ENCODE results near the gene PTPRG. TPM values are rescaled to one million over a fixed set of nuclear protein-coding genes. Genes with fewer than 3 reads are reported as not detected.

PTPRG gene
- polyA plus RNA-seq, 10 donors, result 25.7 to 37.0 (median 33.0) TPM

DNA sequence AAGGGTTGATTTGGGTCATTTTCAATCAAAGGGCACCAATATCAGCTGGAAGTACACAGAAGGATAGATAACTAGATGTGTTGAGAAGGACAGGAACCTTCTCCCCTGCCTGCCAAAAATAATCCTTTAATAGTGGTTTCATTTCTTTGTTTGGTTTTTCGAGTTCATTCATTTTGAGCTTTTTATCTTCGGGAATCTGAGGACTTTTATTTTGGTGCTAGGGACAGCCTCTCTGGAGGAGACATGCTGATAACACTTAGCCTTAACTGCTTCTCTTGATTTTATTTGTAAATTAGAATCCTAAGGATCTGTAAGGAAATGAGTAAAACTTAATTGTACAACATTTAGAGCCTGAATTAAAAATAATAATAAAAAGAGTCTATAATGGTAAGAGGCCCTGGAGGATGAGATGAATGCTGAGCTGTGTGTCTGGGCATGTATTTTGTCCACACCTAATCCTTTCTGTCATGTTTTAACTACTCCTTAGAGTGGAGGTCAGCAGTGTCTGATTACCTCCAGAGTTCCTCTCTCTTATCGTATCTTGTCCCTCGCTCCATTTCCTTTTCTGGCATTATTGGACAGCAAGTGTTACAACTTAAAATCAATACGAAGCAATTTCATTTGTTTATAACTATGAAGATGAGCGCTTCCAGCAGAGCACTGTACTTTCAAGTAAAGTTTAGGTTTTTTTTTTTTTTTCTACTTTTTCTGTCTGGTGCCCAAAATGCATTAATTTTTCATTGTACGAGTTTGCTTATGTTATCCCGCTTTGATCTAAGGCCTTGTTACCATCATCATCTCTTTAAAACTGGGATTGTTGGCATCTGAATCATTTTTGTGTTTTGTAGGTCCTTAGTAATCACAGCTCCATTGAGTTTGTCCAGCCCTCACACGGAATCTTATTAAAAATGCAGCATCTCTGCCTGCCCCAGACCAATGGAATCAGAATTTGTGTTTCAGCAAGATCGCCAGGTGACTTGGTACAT is 22.8 kb downstream of the PTPRG start:
- no peak for DNase-seq

DNA sequence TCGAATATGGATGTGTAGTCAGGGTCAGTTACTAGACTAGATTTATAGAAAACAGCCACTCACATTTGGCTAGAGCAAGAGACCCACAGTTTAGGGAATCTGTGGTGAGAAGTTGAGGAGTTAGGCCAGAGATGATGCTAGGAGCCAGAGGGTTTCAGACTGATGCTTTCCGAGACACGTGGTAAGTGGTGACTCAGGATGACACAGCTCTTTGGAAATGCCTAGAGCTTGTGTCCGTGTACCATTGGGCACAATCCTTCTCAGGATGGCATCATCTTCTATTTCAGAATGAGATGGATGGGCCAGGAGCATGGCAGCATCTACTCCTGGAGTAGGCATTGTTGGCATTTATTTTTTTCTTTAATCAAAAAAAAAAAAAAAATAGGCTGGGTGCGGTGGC is 28.5 kb downstream of the PTPRG start:
- DNase-seq, result no peak

DNA sequence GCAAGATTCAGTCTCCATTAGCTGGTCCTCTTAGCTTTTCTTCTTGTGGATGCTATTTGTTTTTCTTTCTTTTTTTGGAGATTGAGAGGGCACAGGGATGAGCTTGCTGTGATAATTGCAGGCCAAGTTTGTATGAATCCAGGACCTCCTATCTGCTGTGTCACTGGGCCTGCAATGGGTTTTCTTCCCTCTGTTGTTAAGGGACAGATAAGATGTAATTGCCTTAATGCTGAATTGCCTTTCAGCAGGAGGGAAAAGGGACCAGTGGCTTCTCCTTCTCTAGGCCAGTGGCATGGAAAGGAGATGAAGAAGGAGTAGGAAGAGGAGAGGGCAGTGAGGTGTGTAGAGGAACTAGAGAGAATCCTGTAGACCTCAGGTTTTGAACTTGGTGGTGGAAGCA is 29.9 kb downstream of the PTPRG start:
- no peak for DNase-seq

DNA sequence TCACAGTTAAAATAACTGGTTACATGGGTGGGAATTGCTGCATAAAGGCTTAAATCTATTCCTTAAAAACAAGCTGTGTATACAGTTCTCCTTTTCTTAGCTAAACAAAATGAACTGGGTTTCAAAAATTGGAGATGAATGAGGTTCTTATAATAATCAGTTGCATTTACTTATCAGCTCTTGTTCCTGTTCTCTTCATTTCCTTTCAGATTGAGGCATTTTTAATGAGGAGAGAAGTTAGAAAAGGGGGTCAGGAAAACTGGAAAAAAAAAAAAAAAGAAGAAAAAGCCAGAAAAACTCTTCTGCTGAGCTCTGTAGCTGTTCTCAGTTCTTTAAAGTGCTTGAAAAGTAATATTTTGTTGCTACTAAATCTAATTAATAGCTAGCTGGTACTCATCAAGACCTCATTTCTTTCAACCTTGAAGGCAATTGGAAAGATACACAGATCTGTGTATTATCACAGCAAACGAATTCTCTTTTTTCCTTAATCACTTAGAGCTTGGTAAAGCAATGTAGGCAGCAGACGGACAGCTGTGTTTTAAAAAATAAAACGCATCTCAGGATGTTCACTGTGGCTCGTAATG is 32.2 kb downstream of the PTPRG start:
- no peak for DNase-seq

DNA sequence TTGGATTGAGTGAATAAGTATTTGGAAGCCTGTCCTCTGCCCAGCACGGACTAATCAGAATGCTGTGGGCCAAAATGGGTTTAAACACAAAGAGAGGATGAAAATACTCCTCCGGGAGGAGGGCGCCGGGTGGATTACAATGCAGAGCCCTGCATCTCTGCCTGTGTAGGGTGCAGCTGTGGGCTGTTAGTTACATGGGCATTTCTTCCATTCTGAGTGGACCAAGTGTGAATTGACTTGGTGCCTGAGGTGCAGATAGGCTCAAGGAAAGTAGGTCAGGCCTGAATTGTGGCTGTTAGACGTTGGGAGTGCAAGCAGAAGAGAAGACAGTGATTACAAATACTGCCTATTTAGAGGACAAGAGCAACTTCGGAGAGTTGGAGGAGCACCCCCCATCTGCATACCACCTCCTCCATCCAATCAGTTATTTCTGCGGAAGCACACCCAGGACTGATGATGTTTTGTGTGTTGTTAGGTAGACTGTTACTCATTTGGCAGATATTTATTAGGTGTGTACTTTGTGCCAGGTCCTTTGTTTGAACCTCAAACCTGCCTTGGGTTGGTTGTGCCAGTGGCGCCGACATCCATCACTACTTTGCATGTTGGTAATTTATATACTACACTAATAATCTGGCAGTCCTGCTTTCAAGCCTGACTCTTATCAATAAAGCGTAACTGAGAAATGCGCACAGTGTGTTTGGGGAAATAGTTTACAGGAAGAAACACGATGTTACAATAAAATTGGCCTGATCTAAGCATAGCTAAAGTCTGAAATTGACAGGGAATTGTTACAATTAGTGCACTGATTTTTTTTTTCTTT is 33.0 kb downstream of the PTPRG start:
- peak in 2 of 3 donors; percentile 29 to 59 for DNase-seq

DNA sequence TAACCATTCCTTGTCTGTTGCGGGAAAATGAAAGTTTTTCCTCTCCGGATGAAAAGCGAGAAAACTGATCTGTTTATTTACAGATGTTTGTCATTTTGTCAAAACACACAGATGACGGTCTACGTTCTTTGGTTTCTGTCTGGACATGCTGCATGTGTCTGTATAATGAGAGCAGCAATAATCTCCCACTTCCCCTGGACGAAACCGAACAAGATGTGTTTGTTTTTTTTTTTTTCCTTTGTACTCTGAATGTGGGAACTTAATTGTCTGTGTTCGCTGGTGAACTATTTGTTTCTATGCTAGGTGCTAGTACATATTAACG is 33.6 kb downstream of the PTPRG start:
- DNase-seq, result no peak

DNA sequence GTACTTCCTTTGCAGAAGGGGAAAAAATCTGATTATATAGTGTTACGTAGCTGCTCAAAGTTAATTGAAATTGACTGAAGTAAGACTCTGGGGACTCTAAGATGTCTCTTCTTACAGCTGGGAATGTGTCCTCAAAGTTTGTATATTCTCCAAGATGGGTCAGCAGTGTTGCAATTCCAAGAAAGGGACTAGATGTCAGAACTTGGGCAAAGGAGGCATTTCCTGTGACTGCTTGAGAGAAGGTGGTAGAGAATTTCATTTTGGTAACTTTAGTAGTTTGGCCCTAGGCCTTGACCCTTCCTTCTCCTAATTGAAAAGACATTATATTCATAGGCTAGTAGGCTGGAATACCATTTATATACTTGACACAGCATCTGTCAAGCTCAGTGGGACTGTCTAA is 33.9 kb downstream of the PTPRG start:
- DNase-seq, result no peak

DNA sequence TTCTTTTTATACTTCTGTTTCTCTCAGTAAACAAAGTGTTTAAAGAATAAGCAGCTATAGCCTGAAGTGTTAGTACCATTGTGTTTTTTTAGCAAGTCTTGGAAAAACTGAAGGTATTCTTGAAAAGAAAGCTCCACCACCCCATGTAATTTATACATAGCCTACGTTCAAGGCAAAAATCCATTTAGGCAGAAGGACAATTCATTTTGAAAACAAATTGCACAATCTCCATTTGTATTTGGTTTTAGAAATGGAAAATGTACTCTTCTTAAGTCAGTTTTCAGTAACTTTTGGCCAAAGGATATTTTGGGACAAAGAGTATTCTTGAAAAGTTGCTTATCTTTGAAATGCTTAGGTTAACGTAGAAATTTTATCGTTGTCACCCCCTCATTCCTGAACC is 34.5 kb downstream of the PTPRG start:
- peak in 1 of 3 donors; percentile 17 for DNase-seq

DNA sequence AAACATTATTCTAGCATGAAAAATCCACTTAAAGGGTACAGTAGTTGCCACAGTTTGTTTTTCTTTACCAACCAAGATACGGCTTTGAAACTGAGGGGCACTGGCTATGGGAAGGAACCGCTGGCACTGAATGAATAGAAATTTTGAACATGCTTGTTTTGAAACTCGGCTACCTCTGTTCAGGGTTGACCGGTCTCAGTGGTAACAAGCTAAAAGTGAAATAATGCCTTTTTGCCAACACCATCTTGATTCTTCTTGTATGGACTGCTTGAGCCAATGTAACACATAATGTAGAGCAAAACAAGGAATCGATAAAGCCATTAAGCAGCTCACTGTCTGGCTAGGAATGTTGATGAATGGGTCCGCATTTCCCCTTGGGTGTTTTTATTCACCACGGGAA is 36.5 kb downstream of the PTPRG start:
- DNase-seq, result no peak

DNA sequence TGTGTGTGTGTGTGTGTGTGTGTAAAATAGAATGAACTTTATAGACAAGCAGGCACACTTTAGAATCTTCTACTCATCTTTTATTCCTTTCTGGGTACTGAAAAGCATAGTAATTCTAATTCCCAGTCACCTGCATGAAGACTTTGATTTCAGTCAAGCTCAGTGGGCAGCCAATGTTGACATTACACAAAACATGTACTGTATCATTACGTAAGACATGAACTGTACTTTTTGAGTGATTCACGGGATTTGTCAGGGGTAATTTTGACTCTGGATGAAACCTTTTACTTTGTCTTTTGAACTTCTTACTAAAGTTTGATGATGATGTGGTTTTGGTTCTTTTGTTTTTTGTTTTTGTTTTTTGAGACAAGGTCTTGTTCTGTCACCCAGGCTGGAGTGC is 38.8 kb downstream of the PTPRG start:
- DNase-seq, result no peak

DNA sequence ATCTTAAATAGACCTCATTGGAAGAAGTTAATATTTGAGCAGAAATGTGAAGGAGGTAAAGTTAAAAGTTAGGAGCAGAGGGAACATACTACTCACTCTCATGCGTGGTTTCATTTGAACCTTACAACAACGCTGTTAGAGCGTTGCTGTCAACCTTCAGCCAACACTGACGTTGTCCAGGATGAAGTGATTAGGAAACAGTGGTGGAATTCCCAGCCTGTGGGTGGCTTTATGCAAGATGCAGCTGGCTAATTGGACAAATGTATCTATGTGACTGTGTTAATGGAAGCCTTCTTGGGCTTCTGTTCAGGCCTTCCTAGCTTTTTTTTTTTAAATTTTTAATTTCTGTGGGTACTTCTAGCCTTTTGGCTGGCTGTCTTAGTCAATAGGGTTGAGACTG is 40.5 kb downstream of the PTPRG start:
- DNase-seq, result no peak

DNA sequence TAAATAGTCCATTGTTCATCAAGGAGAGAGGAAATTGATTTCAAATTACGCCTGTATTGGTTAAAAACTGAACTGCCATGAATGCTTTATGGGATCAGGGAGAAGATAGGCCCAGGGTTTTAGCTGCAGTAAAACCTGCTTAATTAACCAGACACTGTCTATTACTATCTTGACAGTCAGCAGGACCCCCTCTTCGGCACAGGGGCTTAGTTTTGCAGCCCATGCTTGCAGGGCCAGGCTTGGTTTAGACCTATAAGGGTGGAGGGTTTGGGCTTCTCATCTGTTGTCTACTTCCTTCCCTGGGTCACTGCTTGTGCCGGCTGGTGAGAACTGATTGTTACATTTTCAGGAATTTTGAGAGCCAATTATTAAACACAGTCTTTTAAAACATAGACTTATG is 41.1 kb downstream of the PTPRG start:
- no peak for DNase-seq

DNA sequence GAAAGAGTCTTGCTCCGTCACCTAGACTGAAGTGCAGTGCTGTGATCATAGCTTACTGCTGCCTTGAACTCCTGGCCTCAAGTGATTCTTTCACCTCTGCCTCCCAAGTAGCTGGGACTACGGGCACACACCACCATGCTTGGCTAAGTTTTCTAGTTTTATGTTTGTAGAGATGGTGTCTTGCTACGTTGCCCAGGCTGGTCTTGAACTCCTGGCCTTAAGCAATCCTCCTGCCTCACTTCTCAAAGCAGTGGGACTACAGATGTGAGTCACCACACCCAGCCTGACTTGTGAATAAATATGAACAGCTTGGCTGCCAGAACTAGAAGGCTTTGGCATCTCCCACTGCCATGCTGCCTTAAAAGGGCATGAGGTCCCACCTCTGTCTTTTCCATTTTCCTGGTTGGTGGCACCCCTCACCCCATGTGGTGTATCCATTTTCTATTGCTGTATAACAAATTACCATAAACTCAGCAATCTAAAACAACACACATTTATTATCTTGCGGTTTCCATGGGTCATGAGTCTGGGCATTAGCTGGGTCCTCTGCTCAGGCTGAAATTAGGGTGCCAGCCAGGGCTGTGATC is 44.3 kb downstream of the PTPRG start:
- no peak for DNase-seq

DNA sequence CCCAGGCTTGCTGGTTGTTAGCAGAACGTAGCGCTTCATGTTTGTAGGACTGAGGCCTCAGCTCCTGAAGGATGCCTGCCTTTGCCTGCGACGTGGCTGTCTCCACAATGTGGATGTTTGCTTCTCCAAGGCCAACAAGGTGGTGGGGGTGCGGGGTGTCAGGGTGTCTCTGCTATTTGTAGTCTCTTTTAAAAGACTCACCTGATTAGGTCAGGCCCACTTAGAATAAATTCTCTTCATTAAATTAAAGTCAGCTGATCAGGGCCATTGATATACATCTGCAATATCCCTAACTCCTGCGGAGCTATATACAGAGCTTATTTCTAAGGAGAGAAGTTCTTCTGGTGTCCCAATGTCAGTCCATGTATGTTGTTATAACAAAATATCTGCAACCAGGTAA is 44.8 kb downstream of the PTPRG start:
- DNase-seq, result no peak

DNA sequence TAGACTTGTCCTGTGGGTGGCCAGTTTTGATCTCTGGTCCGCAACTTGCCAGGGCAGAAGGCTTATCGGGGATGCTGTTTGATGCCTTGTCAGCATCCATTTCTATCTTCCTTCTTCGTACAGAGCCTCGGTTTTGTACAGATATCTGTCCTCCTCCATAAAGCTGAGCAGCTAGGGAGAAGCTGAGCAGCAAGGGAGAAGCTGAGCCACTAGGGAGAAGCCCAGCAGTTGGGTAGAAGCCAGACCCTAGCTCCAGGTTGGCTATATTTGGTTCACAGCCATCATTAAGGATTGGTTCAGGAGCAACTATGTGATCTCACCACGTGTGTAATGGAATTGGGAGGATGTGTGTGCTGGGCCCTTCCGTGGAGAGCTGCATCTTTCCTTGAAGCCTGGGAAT is 46.7 kb downstream of the PTPRG start:
- DNase-seq, result no peak

DNA sequence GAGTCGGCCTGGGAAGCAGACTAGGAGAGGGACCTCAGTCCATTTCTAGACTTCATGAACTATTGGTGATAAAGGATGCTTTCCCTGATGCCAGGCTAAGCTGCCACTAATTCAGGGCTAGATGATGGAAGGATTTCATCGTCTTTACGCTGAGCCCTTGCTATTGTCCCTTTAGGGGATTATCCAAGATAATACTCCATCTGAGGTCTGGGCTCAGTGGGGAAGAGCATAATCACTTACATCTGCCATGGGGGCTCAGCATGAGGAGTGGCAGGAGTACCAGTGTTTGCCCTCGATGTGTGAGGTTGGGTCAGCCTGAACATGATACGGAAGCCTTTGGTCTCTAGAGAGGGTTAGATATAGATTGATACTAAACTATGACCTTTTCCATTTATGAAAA is 47.3 kb downstream of the PTPRG start:
- no peak for DNase-seq

DNA sequence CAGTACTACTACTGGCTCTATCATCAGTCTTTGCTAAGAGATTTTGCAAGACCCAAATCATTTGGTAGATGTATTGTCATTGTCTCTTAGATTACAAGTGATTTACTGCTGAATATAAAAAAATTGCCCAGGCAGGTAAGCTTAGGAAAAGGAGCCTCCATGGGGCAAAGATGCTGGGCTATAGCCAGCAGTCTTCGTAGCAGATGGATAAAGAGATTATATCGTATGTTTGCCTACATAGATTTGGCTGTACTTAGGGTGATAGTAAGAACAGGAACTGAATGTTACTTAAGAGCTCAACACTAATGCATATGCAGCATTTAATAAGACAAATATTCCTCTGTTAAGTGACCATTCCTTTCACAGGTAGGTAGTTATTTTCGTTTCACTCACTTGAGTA is 48.9 kb downstream of the PTPRG start:
- DNase-seq, result no peak

DNA sequence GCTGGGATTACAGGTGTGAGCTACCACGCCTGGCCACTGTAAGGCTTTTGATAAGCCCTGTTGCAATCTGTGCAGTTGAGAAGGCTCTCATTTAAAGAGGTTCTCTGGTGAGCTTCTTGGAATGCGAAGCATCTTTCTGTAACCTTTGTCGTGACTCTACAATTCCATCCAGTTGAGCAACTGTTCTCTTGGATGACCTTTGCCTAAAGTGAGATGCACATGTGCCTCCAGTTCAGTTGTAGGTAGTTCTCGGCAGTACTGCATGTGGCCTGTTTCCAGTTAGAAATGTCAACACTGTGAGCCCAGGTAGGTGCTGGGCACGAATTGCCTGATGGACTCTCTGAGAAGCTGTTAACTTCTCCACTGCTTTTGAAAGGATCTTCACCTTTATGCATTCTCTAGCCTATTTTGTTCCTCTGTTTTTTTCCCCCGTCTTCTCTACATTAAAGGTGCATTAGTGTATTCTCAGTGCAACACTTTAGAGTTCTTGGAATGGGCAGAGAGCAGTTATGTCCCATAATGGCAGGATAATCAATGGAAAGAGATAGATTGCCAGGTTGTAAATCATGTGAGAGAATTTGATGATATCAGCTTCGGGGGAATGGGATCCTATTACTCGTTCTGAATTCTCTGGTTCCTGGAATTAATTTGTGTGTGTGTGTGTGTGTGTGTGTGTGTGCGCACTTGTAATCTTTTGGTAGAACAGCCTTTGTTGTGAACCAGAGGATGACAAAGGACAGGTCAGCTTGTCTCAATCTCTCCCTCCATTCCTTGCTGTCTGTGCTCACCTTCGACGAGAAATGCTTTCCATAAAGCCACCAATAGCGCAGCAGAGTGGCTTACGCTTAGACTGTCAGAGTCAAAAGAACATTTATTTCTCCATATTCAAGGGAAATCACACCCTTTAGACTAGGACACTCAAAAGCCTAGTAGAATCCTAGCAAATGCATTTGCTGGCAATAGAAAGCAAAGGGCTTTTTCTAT is 51.1 kb downstream of the PTPRG start:
- DNase-seq, result no peak

DNA sequence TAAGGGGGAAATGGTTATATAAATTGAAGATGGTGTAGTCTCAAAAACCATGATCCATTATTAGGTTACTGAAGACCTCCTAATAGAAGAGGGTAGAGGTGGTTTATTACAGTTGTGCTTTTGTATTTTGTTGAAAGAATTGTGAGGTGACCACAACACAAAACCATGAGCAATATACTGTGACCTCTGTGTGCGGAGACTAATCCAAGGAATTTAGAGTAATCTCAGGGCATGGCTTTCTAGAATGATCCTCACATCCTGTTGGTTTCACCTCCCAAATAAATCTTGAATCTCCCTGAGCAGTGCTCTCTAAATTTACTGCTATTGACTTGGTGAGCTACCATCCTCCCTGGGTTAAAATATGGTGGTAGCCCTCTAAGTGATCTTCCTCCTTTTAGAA is 52.3 kb downstream of the PTPRG start:
- DNase-seq, result no peak

DNA sequence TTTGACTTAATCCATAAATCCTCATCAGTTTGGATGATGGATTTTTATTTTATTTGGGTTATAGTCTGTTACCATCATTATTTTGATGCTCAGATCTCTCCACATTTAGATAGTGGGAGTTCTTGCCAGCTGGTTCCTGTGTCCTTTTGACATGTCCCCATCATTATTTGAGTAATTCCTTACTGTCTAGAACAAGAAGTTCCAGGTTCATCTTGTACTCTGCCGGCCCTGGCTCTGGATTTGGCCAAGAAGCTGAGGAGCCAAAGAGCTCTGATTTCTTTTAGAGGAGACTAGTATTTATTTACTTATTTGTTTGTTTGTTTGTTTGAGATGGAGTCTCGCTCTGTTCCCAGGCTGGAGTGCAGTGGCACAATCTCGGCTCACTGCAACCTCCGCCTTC is 54.3 kb downstream of the PTPRG start:
- DNase-seq, result no peak

DNA sequence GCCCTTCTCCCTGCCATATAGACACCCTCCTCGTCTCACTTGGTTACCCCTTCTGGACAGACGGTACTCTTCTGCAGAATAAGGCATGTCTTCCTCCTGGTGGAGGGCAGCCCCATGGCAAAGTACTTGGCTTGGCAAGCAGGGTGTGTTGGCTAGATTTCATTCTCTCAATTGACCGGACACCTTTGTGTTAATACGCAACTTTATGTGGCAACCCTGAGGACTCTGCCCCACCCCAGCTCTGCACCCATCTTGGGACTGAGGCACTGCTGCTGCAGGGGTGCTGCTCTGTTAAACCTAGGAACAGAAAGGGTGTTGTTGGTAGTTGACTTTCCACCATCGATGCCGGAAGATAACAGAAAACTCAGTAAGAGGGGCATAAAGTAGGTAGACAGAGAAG is 55.2 kb downstream of the PTPRG start:
- no peak for DNase-seq
